ENCODE data around the gene PLEKHN1.
A peak's percentile ranks its signal among the peaks of the same experiment; 100 is the strongest.
"Not testable (repeated sequence)": the region's sequence is repeated elsewhere in the genome, so short reads cannot be mapped to it uniquely, and the experiment has no call there.

The PLEKHN1 gene

GRCh38 chr1:1010131-1010530 is 43.8 kb downstream of the PLEKHN1 start:
- DNase-seq (ENCODE audit: low spot score): not testable (repeated sequence)

GRCh38 chr1:1011396-1011949 is 45.2 kb downstream of the PLEKHN1 start:
- no peak for DNase-seq (ENCODE audit: low spot score)

GRCh38 chr1:1012736-1013104 is 46.4 kb downstream of the PLEKHN1 start:
- DNase-seq (ENCODE audit: low spot score): not testable (repeated sequence)

GRCh38 chr1:1013105-1013921 is 47.0 kb downstream of the PLEKHN1 start, which contains the start of gene ISG15:
Gene ISG15, plus strand, starts transcription at chr1:1013497. Its CDS starts 77 bp downstream, at chr1:1013574.
- DNase-seq (ENCODE audit: low spot score): no peak

- no peak for DNase-seq (ENCODE audit: low spot score)
Observed at GRCh38 chr1:1013922-1014648, 47.8 kb downstream of the PLEKHN1 start.

GRCh38 chr1:1014799-1015681 is 48.8 kb downstream of the PLEKHN1 start:
- DNase-seq (ENCODE audit: low spot score): no peak

GRCh38 chr1:1017397-1018320 is 51.4 kb downstream of the PLEKHN1 start:
- DNase-seq (ENCODE audit: low spot score): not testable (repeated sequence)

GRCh38 chr1:1018321-1018685 is 52.0 kb downstream of the PLEKHN1 start:
- not testable (repeated sequence) for DNase-seq (ENCODE audit: low spot score)

GRCh38 chr1:1019122-1019999 is 53.1 kb downstream of the PLEKHN1 start:
- DNase-seq (ENCODE audit: low spot score): peak; percentile 88

GRCh38 chr1:1020000-1020404 is 53.7 kb downstream of the PLEKHN1 start, which contains the start of gene AGRN:
Gene AGRN, plus strand, starts transcription at chr1:1020120. Its CDS starts 53 bp downstream, at chr1:1020173.
- DNase-seq (ENCODE audit: low spot score): peak; percentile 73

GRCh38 chr1:1020415-1021009 is 54.2 kb downstream of the PLEKHN1 start:
- DNase-seq (ENCODE audit: low spot score): no peak

- DNase-seq (ENCODE audit: low spot score): no peak
Observed at GRCh38 chr1:1021010-1021919, 55.0 kb downstream of the PLEKHN1 start.

- DNase-seq (ENCODE audit: low spot score): no peak
Observed at GRCh38 chr1:1021920-1022259, 55.6 kb downstream of the PLEKHN1 start.

GRCh38 chr1:1022302-1023009 is 56.2 kb downstream of the PLEKHN1 start:
- DNase-seq (ENCODE audit: low spot score): no peak

GRCh38 chr1:1023700-1024099 is 57.4 kb downstream of the PLEKHN1 start:
- no peak for DNase-seq (ENCODE audit: low spot score)

- no peak for DNase-seq (ENCODE audit: low spot score)
Observed at GRCh38 chr1:1024149-1024770, 58.0 kb downstream of the PLEKHN1 start.

Measured in iPS-NIHi11 (cell line).